ENCODE results near the gene AHNAK.

DNA sequence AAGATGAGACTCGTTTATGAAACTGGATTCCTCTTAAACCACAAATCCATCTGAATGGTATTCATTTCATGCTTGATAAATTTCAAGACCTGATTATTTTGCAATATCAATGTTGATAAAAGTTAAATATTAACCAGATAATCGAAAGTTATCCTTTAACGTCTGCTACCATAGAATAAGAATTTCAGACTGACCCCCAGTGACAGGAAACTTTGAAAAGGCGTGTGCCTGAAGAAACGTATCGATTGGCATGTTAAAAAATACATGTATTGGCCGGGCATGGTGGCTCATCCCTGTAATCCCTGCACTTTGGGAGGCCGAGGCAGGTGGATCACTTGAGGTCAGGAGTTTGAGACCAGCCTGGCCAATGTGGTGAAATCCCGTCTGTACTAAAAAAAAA lies 113.9 kb downstream of the AHNAK start:
- TF ChIP-seq POLR2A (IDR thresholded peaks at IDR 0.05), result no peak
- TF ChIP-seq, protein P1, sequence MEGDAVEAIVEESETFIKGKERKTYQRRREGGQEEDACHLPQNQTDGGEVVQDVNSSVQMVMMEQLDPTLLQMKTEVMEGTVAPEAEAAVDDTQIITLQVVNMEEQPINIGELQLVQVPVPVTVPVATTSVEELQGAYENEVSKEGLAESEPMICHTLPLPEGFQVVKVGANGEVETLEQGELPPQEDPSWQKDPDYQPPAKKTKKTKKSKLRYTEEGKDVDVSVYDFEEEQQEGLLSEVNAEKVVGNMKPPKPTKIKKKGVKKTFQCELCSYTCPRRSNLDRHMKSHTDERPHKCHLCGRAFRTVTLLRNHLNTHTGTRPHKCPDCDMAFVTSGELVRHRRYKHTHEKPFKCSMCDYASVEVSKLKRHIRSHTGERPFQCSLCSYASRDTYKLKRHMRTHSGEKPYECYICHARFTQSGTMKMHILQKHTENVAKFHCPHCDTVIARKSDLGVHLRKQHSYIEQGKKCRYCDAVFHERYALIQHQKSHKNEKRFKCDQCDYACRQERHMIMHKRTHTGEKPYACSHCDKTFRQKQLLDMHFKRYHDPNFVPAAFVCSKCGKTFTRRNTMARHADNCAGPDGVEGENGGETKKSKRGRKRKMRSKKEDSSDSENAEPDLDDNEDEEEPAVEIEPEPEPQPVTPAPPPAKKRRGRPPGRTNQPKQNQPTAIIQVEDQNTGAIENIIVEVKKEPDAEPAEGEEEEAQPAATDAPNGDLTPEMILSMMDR (IDR thresholded peaks at IDR 0.05), result no peak

All from gastroesophageal sphincter (tissue), 3 donors.